NCI-H524 treated with DMSO at 0.1 percent for 48 hours (cell line): Measurements from ENCODE around the gene FAM78B.

ENCODE experiments used
- DNase-seq: peaks from one replicate; lab custom pipeline; 2025; lab: John Stamatoyannopoulos, UW

FAM78B gene, protein sequence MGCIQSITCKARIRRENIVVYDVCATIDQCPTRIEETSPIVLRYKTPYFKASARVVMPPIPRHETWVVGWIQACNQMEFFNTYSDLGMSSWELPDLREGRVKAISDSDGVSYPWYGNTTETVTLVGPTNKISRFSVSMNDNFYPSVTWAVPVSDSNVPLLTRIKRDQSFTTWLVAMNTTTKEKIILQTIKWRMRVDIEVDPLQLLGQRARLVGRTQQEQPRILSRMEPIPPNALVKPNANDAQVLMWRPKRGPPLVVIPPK

DNA sequence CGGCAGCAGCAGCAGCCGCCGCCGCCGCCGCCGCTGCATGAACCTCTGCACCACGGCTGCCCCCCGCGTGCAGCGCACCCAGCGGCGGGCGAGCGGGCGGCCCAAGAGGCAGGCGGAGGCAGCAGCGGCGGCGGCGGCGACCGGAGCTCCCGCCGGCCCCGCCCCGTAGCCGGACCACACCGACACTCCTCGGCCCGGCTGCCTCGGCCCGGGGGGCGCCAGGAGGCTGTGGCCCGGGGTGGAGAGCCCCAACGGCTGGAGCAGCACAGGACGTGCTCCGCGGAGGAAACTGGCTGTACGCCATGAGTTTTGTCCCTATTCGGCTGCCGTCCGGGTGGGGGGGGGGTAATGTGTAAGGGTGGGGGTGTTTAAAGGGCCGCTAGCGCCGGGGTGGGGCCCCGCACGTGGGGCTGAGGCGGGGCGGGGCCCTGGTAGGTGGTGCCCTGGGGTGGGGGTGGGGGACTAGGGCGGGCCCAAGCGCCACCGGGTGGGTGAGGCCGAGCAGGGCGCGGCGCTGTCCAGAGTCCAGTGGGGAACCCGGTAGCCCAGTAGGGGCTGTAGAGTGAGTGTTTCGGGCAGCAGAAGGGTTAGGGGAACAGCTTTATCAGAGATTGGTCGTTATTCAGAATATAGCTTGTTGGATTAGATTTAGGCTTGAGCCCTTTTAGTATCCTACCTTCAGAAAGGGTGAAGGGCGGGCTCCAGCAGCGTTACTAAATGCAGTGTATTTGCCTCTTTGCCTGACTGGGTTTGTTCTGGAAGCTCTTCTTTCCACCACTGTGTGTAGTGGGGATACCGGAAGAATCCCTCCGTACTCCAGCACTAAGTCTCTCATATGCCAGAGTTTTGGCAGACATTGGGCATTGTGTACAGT lies at the start of gene FAM78B:
TSS of gene FAM78B (minus strand) at position 304 of the 874 bp plus-strand sequence. CDS start 753 bp downstream, outside the sequence.
- no peak for DNase-seq

- no peak for DNase-seq
Observed at GRCh38 chr1:166202546-166202945, 35.7 kb upstream of the FAM78B start.

GRCh38 chr1:166200743-166201142 lies 33.9 kb upstream of the FAM78B start:
- no peak for DNase-seq

DNA sequence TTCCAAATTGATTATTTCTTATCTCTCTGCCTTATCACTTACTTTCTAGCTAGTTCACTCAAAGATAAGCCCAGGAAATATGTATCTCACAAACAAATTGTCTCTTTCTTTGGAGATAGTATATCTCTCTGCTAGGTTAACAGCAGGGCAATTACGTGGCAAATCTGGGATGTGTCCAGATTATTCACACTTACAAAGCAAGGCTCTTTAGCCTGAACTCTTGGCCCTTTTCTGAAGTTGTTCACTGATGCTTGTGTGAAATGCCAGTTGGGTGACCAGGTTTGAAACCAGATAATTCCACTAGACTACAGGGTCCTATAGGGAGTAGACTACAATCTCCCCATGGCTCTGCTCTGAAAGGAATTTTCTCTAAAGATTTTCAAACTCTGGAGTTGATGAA lies 30.8 kb upstream of the FAM78B start:
- DNase-seq = no peak

DNA sequence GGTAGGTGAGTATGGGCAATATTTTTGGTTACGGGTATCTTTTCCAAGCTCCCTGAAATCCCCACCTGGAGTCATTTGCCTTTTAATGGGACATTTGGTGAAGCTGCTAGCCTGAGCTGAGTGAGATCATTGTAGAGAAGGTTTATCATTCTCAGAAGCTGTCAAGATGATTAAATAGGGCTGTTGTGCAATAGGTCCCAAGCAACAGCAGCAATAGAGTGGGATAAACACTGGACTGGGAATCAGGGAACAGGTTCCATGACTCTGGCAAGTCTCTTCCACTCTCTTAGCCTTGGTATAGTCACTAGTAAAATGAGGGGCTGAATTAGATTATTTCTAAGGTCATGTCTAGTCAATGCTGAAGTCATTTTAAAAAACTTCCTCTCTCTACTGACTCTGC lies 30.3 kb upstream of the FAM78B start:
- no peak for DNase-seq

GRCh38 chr1:166193057-166193698 lies 26.4 kb upstream of the FAM78B start:
- DNase-seq = no peak

DNA sequence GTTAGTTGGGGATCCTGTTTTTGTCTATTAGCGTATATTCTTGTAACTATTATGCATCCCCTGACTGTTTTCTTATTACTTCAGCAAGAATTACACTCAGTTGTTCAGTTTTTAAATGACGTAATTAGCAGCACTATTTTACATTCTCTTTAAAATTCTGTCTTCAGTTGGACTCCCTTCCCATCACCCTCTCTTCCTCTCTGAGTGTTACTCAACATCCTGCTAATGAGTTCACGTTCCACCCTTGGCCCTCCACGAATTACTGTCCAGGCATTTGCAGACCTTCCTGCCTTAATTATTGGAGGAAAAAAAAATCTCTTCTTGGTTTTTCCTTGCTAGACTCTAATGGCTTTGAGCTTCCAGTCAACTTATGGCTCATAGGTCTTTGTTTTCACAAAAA lies 23.6 kb upstream of the FAM78B start:
- no peak for DNase-seq

GRCh38 chr1:166189126-166189525 lies 22.3 kb upstream of the FAM78B start:
- no peak for DNase-seq

DNA sequence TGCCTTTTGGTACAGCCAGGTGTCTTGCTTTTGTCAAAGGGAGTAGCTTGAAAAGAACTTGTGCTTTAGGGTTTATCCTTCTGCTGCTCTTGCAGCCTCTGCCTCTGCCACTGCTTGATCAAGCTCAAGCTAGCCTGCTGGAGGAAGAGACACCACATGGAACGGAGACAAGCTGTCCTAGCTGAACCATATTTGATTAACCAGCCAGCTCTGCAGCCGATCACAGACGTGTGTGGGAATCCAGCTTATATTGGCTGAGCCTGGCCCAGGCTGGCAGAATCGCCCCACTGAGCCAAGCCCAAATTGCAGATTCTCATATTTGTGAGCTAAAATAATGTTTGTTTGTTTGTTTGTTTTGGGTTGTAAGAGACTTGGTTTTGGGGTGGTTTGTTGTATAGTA lies 18.7 kb upstream of the FAM78B start:
- DNase-seq = no peak

GRCh38 chr1:166184897-166185296 lies 18.1 kb upstream of the FAM78B start:
- DNase-seq = no peak

DNA sequence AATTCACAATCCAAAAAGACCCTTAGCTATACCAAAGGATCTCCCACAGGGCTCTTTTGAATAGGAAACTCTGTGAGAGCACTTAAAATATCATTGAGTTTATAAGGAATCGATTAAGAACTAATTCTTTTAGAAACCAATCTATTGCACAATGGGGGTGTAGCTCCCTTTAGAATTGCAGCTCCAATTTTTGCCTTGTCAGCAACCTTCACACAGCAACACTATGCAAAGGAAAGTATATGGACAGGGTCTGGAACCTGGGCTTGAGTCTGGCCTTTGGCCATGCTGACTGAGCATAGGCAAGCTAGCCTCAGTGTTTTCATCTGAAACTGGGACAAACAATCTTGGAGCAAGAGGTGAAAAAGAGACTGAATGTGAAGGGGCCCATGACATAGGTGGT lies 17.2 kb upstream of the FAM78B start:
- DNase-seq = no peak

DNA sequence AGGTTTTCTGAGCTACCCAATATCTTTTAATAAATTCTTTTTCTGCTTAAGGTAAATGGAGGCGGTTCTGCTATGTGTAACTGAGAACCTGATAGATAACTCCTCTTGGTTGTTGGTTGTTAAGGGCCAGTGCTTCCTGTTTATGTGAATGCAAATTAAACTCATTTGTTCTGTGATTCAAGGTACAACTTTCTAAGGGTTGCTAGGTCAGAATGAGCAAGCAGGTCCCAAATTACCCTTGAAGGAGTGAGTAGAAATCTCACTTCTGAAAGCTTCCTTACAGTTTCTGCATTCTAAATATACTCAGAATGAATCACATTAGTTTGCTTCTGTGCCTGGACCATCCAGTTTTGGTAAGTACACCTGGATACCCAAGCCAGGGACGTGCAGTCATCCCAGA lies 15.5 kb upstream of the FAM78B start:
- no peak for DNase-seq

- DNase-seq = no peak
Observed at GRCh38 chr1:166176416-166176815, 9.6 kb upstream of the FAM78B start.

DNA sequence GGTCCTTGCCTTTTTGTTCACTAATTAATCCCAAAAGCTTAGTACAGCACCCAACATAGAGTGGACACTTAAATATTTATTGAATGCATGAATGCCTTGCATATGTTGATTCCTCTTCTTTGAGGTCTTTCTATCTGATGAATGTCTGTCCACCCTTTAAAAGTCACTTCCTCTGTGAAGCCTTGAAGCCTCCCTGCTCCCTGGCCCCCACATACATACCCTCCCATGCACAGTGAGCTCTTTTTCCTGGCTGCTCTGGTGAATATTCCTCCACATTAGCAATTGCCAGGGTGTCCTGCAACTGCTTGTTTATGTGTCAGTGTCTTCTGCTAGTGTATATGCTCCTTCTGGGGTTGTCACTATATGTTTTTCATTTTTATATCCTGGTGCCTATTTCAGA lies 8.2 kb upstream of the FAM78B start:
- no peak for DNase-seq

GRCh38 chr1:166174108-166174507 lies 7.3 kb upstream of the FAM78B start:
- no peak for DNase-seq

DNA sequence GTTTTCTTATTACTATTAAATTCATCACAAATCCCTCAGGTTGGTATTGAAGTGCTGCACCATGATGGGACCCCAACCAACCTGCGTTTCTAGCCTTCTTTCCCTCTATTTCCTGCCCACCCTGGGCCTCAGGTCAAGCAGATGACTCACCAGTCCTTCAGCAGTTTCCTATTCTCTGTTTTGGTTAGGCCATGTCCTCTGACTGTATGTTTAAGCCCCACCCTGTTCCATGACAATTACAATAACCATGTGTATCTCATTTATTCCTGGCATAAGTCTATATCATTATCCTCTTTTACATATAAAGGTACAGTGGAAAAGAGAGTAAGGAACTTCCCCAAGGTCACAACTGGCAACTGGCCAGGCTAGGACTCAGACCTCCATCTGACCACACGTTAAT lies 5.3 kb upstream of the FAM78B start:
- no peak for DNase-seq

DNA sequence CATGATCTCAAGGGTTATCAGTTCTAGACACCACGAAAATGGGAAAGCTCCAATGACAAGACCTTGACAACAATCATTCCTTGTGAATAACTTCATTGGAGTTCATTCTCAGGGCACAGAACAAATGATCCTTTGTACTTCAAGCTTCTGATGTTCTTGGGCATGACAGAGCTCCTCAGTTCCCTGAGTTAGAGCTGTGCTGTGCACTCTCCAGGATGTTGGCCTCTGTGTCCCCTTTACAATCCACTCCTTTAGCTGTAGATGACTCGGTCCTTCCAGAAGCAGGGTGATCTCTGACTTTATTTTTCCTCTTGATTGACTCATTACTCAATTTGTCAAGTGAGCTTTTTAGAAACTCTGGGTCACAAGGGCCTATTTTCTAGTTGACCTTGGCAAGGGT lies 3.9 kb upstream of the FAM78B start:
- no peak for DNase-seq

- no peak for DNase-seq
Observed at GRCh38 chr1:166170075-166170474, 3.3 kb upstream of the FAM78B start.

DNA sequence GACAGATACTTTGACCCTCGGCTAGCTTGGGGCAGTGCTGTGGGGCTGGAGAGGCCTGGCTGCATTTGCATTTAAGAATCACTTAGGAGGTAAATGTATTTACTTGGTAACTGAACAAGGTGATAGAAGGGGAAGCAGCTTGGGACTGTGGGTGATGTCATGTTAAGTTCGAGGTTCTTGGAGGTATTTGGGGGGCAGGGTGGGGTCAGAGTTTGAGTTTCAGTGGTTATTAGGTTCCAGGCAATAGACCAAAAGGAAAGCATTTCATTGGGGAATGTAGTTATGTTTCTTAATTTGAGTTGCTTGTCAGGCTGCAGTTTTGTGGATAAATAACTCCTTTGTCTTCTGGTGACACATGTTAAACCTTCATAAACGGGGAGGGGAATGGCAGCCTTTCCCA lies 2.4 kb upstream of the FAM78B start:
- no peak for DNase-seq

DNA sequence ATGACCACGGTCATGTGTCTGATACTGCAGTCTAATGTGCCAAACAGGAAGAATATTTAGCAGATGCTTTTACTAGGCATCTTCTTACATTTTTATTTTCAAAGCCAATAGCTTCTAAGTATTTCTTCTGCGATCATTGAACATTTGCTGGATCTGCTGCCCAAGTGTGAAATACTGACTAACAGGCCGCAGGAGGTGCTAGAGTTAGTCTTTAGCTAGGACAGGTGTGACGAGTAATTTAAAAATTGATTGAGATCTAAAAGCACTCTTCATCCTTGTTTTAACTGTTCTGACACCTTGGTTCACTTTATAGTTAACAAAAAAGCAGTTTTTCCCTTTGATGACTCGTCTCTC lies 748 bp upstream of the FAM78B start:
- DNase-seq = no peak

- DNase-seq = no peak
Observed at GRCh38 chr1:166166329-166166697, 488 bp downstream of the FAM78B start.

GRCh38 chr1:166165661-166166328 lies 1.0 kb downstream of the FAM78B start:
- no peak for DNase-seq
